Measurements from ENCODE around the gene ADD3.

Gene ADD3

DNA sequence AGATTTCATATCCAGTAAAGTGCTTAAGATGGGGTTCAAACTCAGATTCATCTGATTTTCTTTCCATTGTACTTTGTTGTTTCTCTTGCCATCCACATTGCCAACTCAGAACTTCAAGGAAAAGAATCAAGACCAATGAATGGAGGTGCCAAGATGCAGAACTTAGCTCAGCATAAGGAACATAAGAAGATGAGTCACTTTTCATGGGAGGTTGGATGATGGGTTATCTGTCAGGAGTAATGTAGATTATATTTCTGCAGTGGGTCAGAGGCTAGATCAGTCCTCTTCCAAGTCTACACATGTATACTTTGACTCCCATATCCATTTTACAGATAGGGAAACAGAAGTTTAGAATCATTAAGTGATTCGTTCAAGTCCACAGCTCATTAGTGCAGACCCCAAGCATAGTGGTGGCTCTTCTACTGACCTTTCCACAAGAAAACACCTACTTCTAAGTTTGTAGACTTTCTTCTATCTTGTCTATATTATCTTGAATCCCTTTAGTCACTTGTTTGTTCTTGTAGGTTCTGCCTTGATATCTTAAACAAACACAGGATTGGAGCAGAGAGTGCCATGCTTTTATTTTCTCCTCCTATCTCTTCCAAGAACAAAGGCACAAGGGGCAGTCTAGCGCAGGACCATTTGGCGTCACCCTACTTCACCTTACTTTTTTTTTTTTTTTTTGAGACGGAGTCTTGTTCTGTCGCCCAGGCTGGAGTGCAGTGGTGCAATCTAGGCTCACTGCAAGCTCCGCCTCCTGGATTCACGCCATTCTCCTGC lies 14.0 kb upstream of the ADD3 start:
- H3K4me1 ChIP-seq (ENCODE audit: control insufficient read depth, insufficient read depth, low read length): peaks cover 19% of the 10 kb centered on the region
- ChIA-PET POLR2A (no interaction called here), CTCF (interaction anchor here (0.6 to 1.3 kb wide), 2 partner anchors 16 to 87 kb away, joined by 3 to 5 read pairs; no protein-coding TSS in a partner anchor)
- no peaks in the 10 kb centered on the region for H3K9me3 ChIP-seq (ENCODE audit: control insufficient read depth, insufficient read depth, low read depth, low read length)
- H3K27ac ChIP-seq (ENCODE audit: extremely low read depth, low read depth, low read length): no peak overlapping the region
- no peak for TF ChIP-seq ZNF433 (tag by site-specific recombination; IDR thresholded peaks at IDR 0.05; ENCODE audit: low read depth)
- TF ChIP-seq ZNF366 (tag by site-specific recombination; conservative IDR thresholded peaks at IDR 0.05): no peak
- no peak overlapping the region for H3K4me3 ChIP-seq (ENCODE audit: low read depth, low read length)
- no peaks in the 10 kb centered on the region for H3K36me3 ChIP-seq (ENCODE audit: control insufficient read depth in 2 of 2, insufficient read depth in 1 of 2, low read length in 2 of 2)

GRCh38 chr10:109994711-109995577 lies 12.8 kb upstream of the ADD3 start:
- ChIA-PET CTCF (no interaction called here), POLR2A (no interaction called here)
- H3K36me3 ChIP-seq (ENCODE audit: control insufficient read depth in 2 of 2, insufficient read depth in 1 of 2, low read length in 2 of 2): no peaks in the 10 kb centered on the region
- H3K4me1 ChIP-seq (ENCODE audit: control insufficient read depth, insufficient read depth, low read length): peaks cover 21% of the 10 kb centered on the region
- H3K4me3 ChIP-seq (ENCODE audit: low read depth, low read length): no peak overlapping the region
- no peaks in the 10 kb centered on the region for H3K9me3 ChIP-seq (ENCODE audit: control insufficient read depth, insufficient read depth, low read depth, low read length)
- no peak overlapping the region; the same call in 1 of the 2 replicates for H3K27ac ChIP-seq (ENCODE audit: extremely low read depth, low read depth, low read length)
- TF ChIP-seq WT1 (tag by site-specific recombination; IDR thresholded peaks at IDR 0.05) (no peak), ZNF354C (tag by site-specific recombination; IDR thresholded peaks at IDR 0.05; ENCODE audit: borderline replicate concordance, low read depth) (no peak), ZNF561 (tag by site-specific recombination; IDR thresholded peaks at IDR 0.05; ENCODE audit: borderline replicate concordance) (no peak), ZNF600 (tag by site-specific recombination; IDR thresholded peaks at IDR 0.05) (peak; percentile 56), ZFHX2 (tag by site-specific recombination; conservative IDR thresholded peaks at IDR 0.05) (peak; percentile 72), ZNF433 (tag by site-specific recombination; IDR thresholded peaks at IDR 0.05; ENCODE audit: low read depth) (no peak), ZNF132 (tag by site-specific recombination; IDR thresholded peaks at IDR 0.05; ENCODE audit: borderline replicate concordance) (no peak), ZNF239 (tag by site-specific recombination; IDR thresholded peaks at IDR 0.05) (no peak), ZNF169 (tag by site-specific recombination; IDR thresholded peaks at IDR 0.05) (no peak), EGR2 (tag by site-specific recombination; IDR thresholded peaks at IDR 0.05; ENCODE audit: low read depth) (peak; percentile 64)
- TF ChIP-seq, protein P1, sequence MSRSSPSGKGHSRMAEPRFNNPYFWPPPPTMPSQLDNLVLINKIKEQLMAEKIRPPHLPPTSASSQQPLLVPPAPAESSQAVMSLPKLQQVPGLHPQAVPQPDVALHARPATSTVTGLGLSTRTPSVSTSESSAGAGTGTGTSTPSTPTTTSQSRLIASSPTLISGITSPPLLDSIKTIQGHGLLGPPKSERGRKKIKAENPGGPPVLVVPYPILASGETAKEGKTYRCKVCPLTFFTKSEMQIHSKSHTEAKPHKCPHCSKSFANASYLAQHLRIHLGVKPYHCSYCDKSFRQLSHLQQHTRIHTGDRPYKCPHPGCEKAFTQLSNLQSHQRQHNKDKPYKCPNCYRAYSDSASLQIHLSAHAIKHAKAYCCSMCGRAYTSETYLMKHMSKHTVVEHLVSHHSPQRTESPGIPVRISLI (tag by site-specific recombination; IDR thresholded peaks at IDR 0.05): no peak
- TF ChIP-seq, protein P2, sequence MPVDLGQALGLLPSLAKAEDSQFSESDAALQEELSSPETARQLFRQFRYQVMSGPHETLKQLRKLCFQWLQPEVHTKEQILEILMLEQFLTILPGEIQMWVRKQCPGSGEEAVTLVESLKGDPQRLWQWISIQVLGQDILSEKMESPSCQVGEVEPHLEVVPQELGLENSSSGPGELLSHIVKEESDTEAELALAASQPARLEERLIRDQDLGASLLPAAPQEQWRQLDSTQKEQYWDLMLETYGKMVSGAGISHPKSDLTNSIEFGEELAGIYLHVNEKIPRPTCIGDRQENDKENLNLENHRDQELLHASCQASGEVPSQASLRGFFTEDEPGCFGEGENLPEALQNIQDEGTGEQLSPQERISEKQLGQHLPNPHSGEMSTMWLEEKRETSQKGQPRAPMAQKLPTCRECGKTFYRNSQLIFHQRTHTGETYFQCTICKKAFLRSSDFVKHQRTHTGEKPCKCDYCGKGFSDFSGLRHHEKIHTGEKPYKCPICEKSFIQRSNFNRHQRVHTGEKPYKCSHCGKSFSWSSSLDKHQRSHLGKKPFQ (tag by site-specific recombination; IDR thresholded peaks at IDR 0.05): no peak

- peaks cover 21% of the 10 kb centered on the region for H3K4me1 ChIP-seq (ENCODE audit: control insufficient read depth, insufficient read depth, low read length)
- POLR2A ChIA-PET: no interaction called here
- CTCF ChIA-PET: no interaction called here
These were observed 12.2 kb upstream of the ADD3 start for GRCh38 chr10:109995595-109995994.

More at GRCh38 chr10:109995595-109995994, 12.2 kb upstream of the ADD3 start:
- Histone ChIP-seq H3K9me3 (ENCODE audit: control insufficient read depth, insufficient read depth, low read depth, low read length) (no peaks in the 10 kb centered on the region), H3K4me3 (ENCODE audit: low read depth, low read length) (no peak overlapping the region), H3K36me3 (ENCODE audit: control insufficient read depth in 2 of 2, insufficient read depth in 1 of 2, low read length in 2 of 2) (no peaks in the 10 kb centered on the region), H3K27ac (ENCODE audit: extremely low read depth, low read depth, low read length) (no peak overlapping the region)
- TF ChIP-seq ZBTB17 (tag by site-specific recombination; IDR thresholded peaks at IDR 0.05) (peak; percentile 55), SP3 (tag by site-specific recombination; IDR thresholded peaks at IDR 0.05) (no peak)

Measured in HEK293 (cell line).